Stimulated activated CD8-positive, alpha-beta memory T cell treated with anti-CD3 and anti-CD28 coated beads, Interleukin-12 subunit alpha, Interleukin-12 subunit beta, amount 100 ng/mL, for 24 hours (primary cell): ENCODE measurements around the gene LYZL6.

Experiments
- DNase-seq: peaks from one replicate; pipeline ENCODE4 v3.0.0-alpha.2; 2020; ENCODE audit errors: extremely low read depth

The LYZL6 gene

GRCh38 chr17:35943537-35943936 is at the start of gene LYZL6:
Gene LYZL6, minus strand, starts transcription at chr17:35943713. Its CDS starts 4,357 bp downstream, at chr17:35939356.
- no peak for DNase-seq

- no peak for DNase-seq
These were observed 47.6 kb upstream of the LYZL6 start for GRCh38 chr17:35991075-35991474.

- DNase-seq: no peak
These were observed 44.7 kb upstream of the LYZL6 start for GRCh38 chr17:35988164-35988563.

- no peak for DNase-seq
These were observed 43.1 kb upstream of the LYZL6 start, which contains the start of gene CCL14 for GRCh38 chr17:35986643-35987042. Gene CCL14, minus strand, starts transcription at chr17:35986729. Its CDS starts 80 bp downstream, at chr17:35986649.

GRCh38 chr17:35984140-35984539 is 40.6 kb upstream of the LYZL6 start:
- no peak for DNase-seq

- DNase-seq: no peak
These were observed 39.1 kb upstream of the LYZL6 start for GRCh38 chr17:35982409-35983191.

GRCh38 chr17:35981908-35982330 is 38.4 kb upstream of the LYZL6 start:
- DNase-seq: no peak

GRCh38 chr17:35981246-35981645 is 37.7 kb upstream of the LYZL6 start, which contains the start of gene CCL16:
Gene CCL16, minus strand, starts transcription at chr17:35981497. Its CDS starts 77 bp downstream, at chr17:35981420.
- DNase-seq: no peak

GRCh38 chr17:35978346-35978745 is 34.8 kb upstream of the LYZL6 start:
- DNase-seq: no peak

- no peak for DNase-seq
These were observed 34.0 kb upstream of the LYZL6 start for GRCh38 chr17:35977509-35977908.

GRCh38 chr17:35973333-35974260 is 30.1 kb upstream of the LYZL6 start:
- DNase-seq: no peak

- no peak for DNase-seq
These were observed 29.4 kb upstream of the LYZL6 start for GRCh38 chr17:35972945-35973332.

GRCh38 chr17:35972535-35972934 is 29.0 kb upstream of the LYZL6 start:
- DNase-seq: no peak

- DNase-seq: no peak
These were observed 28.6 kb upstream of the LYZL6 start for GRCh38 chr17:35972066-35972465.

- DNase-seq: peak; percentile 34
These were observed 26.3 kb upstream of the LYZL6 start for GRCh38 chr17:35969558-35970380.

GRCh38 chr17:35968520-35969054 is 25.1 kb upstream of the LYZL6 start:
- DNase-seq: no peak

GRCh38 chr17:35965272-35965671 is 21.8 kb upstream of the LYZL6 start:
- no peak for DNase-seq

- no peak for DNase-seq
These were observed 20.1 kb upstream of the LYZL6 start for GRCh38 chr17:35963663-35964062.

GRCh38 chr17:35953720-35954119 is 10.2 kb upstream of the LYZL6 start:
- DNase-seq: no peak

GRCh38 chr17:35949401-35949800 is 5.9 kb upstream of the LYZL6 start:
- DNase-seq: no peak

- no peak for DNase-seq
These were observed 4.6 kb upstream of the LYZL6 start for GRCh38 chr17:35948092-35948491.
